ENCODE data around the gene TNRC6C.

TNRC6C gene

DNA sequence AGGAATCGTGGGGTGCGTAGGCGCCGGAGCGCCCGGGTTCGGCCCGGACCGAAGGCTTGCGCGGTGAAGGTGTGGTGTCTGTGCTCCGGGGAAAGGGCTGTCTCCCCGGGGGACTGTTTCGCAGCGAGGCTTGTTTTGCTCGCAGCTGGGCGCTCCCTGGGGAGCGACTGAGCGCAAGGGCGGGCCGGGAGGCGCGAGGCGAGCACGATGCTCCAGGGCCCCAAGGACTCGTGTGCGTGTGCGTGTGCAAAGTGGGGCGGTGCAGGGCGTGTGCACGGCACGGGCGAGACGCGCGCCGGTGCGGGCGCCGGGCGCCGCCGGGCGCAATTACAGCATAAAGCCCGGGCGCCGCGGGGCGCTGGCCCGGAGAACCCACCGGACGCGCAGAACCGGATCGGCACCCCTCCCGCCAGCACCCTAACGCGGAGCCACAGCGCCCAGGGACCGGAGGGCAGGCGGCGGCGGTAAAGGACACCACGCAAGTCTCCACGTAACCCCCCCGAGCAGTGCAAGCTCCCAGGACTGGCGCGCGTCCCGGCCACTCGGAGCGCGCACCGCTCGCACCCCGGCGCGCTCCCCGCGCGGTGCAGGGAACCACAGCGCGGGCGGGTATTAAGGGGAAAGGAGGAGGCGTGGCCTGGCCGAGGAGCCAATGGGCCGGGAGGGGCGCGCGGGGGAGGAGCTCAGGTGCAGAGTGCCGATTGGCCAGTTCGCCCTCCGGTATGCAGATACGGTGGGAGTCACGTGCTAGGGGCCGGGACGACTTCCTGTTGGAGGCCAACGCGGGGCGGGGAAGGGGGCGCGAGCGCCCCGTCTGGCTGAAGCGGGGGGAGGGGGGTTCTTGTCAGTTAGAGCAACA lies at the start of gene TNRC6C (continued):
- TF ChIP-seq ZNF311 (tag by site-specific recombination; IDR thresholded peaks at IDR 0.05; ENCODE audit: borderline replicate concordance) (no peak), ZNF571 (tag by site-specific recombination; IDR thresholded peaks at IDR 0.05) (no peak), ZNF768 (tag by site-specific recombination; IDR thresholded peaks at IDR 0.05) (peak; percentile 51; the same call in 1 of the 2 replicates), FEZF1 (tag by site-specific recombination; IDR thresholded peaks at IDR 0.05) (peak; percentile 16; the same call in 1 of the 2 replicates), ZNF433 (tag by site-specific recombination; IDR thresholded peaks at IDR 0.05; ENCODE audit: low read depth) (no peak), ZFP69B (tag by site-specific recombination; IDR thresholded peaks at IDR 0.05) (peak; percentile 42; the same call in 1 of the 2 replicates), ZNF48 (tag by site-specific recombination; IDR thresholded peaks at IDR 0.05) (no peak), EGR2 (tag by site-specific recombination; IDR thresholded peaks at IDR 0.05; ENCODE audit: low read depth) (peak; percentile 50), ZNF335 (tag by site-specific recombination; conservative IDR thresholded peaks at IDR 0.05) (peak; percentile 79), ZNF223 (tag by site-specific recombination; IDR thresholded peaks at IDR 0.05) (no peak), ZNF121 (tag by site-specific recombination; IDR thresholded peaks at IDR 0.05) (peak; percentile 47; the same call in 1 of the 2 replicates), ZNF132 (tag by site-specific recombination; IDR thresholded peaks at IDR 0.05; ENCODE audit: borderline replicate concordance) (no peak), ZNF174 (tag by site-specific recombination; IDR thresholded peaks at IDR 0.05) (peak; percentile 92; the same call in 1 of the 2 replicates), ZNF664 (tag by site-specific recombination; IDR thresholded peaks at IDR 0.05) (no peak), SCRT1 (tag by site-specific recombination; IDR thresholded peaks at IDR 0.05; ENCODE audit: borderline replicate concordance) (no peak), ZNF629 (tag by site-specific recombination; IDR thresholded peaks at IDR 0.05) (peak; percentile 51), ZNF521 (tag by site-specific recombination; IDR thresholded peaks at IDR 0.05) (no peak), ZNF354C (tag by site-specific recombination; IDR thresholded peaks at IDR 0.05; ENCODE audit: borderline replicate concordance, low read depth) (no peak), ZNF544 (tag by site-specific recombination; IDR thresholded peaks at IDR 0.05) (no peak), SP3 (tag by site-specific recombination; IDR thresholded peaks at IDR 0.05) (peak; percentile 97), ZNF426 (tag by site-specific recombination; IDR thresholded peaks at IDR 0.05) (no peak)
- TF ChIP-seq, protein P1, sequence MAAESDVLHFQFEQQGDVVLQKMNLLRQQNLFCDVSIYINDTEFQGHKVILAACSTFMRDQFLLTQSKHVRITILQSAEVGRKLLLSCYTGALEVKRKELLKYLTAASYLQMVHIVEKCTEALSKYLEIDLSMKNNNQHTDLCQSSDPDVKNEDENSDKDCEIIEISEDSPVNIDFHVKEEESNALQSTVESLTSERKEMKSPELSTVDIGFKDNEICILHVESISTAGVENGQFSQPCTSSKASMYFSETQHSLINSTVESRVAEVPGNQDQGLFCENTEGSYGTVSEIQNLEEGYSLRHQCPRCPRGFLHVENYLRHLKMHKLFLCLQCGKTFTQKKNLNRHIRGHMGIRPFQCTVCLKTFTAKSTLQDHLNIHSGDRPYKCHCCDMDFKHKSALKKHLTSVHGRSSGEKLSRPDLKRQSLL (tag by site-specific recombination; IDR thresholded peaks at IDR 0.05), result peak; percentile 68; the same call in 1 of the 2 replicates
- TF ChIP-seq, protein P2, sequence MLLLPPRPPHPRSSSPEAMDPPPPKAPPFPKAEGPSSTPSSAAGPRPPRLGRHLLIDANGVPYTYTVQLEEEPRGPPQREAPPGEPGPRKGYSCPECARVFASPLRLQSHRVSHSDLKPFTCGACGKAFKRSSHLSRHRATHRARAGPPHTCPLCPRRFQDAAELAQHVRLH (tag by site-specific recombination; IDR thresholded peaks at IDR 0.05), result no peak
- TF ChIP-seq, protein P3, sequence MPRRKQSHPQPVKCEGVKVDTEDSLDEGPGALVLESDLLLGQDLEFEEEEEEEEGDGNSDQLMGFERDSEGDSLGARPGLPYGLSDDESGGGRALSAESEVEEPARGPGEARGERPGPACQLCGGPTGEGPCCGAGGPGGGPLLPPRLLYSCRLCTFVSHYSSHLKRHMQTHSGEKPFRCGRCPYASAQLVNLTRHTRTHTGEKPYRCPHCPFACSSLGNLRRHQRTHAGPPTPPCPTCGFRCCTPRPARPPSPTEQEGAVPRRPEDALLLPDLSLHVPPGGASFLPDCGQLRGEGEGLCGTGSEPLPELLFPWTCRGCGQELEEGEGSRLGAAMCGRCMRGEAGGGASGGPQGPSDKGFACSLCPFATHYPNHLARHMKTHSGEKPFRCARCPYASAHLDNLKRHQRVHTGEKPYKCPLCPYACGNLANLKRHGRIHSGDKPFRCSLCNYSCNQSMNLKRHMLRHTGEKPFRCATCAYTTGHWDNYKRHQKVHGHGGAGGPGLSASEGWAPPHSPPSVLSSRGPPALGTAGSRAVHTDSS (tag by site-specific recombination; IDR thresholded peaks at IDR 0.05), result 0 out of 2 replicates have a peak, but pooled peaks have one; percentile 47
- TF ChIP-seq, protein P4, sequence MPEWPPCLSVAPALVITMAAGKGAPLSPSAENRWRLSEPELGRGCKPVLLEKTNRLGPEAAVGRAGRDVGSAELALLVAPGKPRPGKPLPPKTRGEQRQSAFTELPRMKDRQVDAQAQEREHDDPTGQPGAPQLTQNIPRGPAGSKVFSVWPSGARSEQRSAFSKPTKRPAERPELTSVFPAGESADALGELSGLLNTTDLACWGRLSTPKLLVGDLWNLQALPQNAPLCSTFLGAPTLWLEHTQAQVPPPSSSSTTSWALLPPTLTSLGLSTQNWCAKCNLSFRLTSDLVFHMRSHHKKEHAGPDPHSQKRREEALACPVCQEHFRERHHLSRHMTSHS (tag by site-specific recombination; IDR thresholded peaks at IDR 0.05), result peak; percentile 37; the same call in 1 of the 2 replicates
- TF ChIP-seq, protein P5, sequence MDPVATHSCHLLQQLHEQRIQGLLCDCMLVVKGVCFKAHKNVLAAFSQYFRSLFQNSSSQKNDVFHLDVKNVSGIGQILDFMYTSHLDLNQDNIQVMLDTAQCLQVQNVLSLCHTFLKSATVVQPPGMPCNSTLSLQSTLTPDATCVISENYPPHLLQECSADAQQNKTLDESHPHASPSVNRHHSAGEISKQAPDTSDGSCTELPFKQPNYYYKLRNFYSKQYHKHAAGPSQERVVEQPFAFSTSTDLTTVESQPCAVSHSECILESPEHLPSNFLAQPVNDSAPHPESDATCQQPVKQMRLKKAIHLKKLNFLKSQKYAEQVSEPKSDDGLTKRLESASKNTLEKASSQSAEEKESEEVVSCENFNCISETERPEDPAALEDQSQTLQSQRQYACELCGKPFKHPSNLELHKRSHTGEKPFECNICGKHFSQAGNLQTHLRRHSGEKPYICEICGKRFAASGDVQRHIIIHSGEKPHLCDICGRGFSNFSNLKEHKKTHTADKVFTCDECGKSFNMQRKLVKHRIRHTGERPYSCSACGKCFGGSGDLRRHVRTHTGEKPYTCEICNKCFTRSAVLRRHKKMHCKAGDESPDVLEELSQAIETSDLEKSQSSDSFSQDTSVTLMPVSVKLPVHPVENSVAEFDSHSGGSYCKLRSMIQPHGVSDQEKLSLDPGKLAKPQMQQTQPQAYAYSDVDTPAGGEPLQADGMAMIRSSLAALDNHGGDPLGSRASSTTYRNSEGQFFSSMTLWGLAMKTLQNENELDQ (tag by site-specific recombination; IDR thresholded peaks at IDR 0.05; ENCODE audit: low read depth), result no peak
- TF ChIP-seq, protein P6, sequence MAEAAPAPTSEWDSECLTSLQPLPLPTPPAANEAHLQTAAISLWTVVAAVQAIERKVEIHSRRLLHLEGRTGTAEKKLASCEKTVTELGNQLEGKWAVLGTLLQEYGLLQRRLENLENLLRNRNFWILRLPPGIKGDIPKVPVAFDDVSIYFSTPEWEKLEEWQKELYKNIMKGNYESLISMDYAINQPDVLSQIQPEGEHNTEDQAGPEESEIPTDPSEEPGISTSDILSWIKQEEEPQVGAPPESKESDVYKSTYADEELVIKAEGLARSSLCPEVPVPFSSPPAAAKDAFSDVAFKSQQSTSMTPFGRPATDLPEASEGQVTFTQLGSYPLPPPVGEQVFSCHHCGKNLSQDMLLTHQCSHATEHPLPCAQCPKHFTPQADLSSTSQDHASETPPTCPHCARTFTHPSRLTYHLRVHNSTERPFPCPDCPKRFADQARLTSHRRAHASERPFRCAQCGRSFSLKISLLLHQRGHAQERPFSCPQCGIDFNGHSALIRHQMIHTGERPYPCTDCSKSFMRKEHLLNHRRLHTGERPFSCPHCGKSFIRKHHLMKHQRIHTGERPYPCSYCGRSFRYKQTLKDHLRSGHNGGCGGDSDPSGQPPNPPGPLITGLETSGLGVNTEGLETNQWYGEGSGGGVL (tag by site-specific recombination; IDR thresholded peaks at IDR 0.05), result no peak
- TF ChIP-seq, protein P7, sequence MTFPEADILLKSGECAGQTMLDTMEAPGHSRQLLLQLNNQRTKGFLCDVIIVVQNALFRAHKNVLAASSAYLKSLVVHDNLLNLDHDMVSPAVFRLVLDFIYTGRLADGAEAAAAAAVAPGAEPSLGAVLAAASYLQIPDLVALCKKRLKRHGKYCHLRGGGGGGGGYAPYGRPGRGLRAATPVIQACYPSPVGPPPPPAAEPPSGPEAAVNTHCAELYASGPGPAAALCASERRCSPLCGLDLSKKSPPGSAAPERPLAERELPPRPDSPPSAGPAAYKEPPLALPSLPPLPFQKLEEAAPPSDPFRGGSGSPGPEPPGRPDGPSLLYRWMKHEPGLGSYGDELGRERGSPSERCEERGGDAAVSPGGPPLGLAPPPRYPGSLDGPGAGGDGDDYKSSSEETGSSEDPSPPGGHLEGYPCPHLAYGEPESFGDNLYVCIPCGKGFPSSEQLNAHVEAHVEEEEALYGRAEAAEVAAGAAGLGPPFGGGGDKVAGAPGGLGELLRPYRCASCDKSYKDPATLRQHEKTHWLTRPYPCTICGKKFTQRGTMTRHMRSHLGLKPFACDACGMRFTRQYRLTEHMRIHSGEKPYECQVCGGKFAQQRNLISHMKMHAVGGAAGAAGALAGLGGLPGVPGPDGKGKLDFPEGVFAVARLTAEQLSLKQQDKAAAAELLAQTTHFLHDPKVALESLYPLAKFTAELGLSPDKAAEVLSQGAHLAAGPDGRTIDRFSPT (tag by site-specific recombination; IDR thresholded peaks at IDR 0.05), result peak; percentile 36; the same call in 1 of the 2 replicates

Data from HEK293 (cell line).